Naive thymus-derived CD4-positive, alpha-beta T cell (primary cell): Measurements from ENCODE around the gene SLC23A3. TPM values are rescaled to one million over a fixed set of nuclear protein-coding genes. Genes with fewer than 3 reads are reported as not detected.

Experiments
- ATAC-seq: fragments of 150-1000 bp; cut with Tn5 transposase; 2 replicates; pipeline ENCODE4 v1.10.0; 2021; ENCODE audit warnings: mild to moderate bottlenecking, moderate library complexity
- CTCF ChIA-PET: fragments of 350-600 bp; sonication (Branson Sonifier 250); formaldehyde crosslinking; loops from one replicate; lab custom pipeline; 2021; ENCODE audit warnings: antibody characterized with exemption; lab: Charles Lee
- POLR2A ChIA-PET: fragments of 350-600 bp; sonication (Branson Sonifier 250); formaldehyde crosslinking; loops from one replicate; lab custom pipeline; 2021; ENCODE audit warnings: antibody characterized with exemption, inconsistent platforms; lab: Charles Lee
- DNase-seq, 9 donors: peaks; one replicate each; pipeline versions ENCODE4 v3.0.0 to v3.0.0-alpha.2; 2020 to 2022; ENCODE audit warnings: mixed read lengths in 1 of 9
- H3K27ac ChIP-seq: one replicate; pipeline ENCODE4 v1.7.0; 2013; ENCODE audit warnings: mild to moderate bottlenecking, low read depth, low read length, moderate library complexity
- H3K27me3 ChIP-seq, 2 donors: one replicate each; pipeline ENCODE4 v1.7.0; 2013; ENCODE audit warnings: low read length in 2 of 2, mild to moderate bottlenecking in 2 of 2, moderate library complexity in 2 of 2; ENCODE audit not compliant: control insufficient read depth in 2 of 2, insufficient read depth in 2 of 2
- H3K36me3 ChIP-seq, 3 experiments: 1 replicate in 2 of 3; 2 replicates in 1 of 3; pipeline ENCODE4 v1.7.0; 2013; ENCODE audit warnings: low read length in 3 of 3, mild to moderate bottlenecking in 3 of 3, moderate library complexity in 1 of 3; ENCODE audit not compliant: insufficient read depth in 3 of 3, control insufficient read depth in 2 of 3
- H3K4me1 ChIP-seq, 2 donors: one replicate each; pipeline ENCODE4 v1.7.0; 2013; ENCODE audit warnings: low read length in 2 of 2, mild to moderate bottlenecking in 2 of 2, moderate library complexity in 1 of 2; ENCODE audit not compliant: control insufficient read depth in 2 of 2, insufficient read depth in 2 of 2
- H3K4me3 ChIP-seq: 2 replicates; pipeline ENCODE4 v1.7.0; 2013; ENCODE audit warnings: mild to moderate bottlenecking, low read length
- H3K9me3 ChIP-seq, 3 experiments: 1 replicate in 2 of 3; 2 replicates in 1 of 3; pipeline ENCODE4 v1.7.0; 2013; ENCODE audit warnings: low read length in 3 of 3; ENCODE audit not compliant: control insufficient read depth in 2 of 3
- H3K27ac Mint-ChIP-seq, 9 donors: one replicate each; pipeline ENCODE4 v1.8.0; 2020 to 2022; ENCODE audit warnings: mixed read lengths in 9 of 9, mild to moderate bottlenecking in 8 of 9, moderate library complexity in 5 of 9, inconsistent platforms in 2 of 9
- H3K27me3 Mint-ChIP-seq, 5 donors: one replicate each; pipeline ENCODE4 v1.8.0; 2021 to 2022; ENCODE audit warnings: mixed read lengths in 5 of 5, mild to moderate bottlenecking in 1 of 5
- H3K36me3 Mint-ChIP-seq, 5 donors: one replicate each; pipeline ENCODE4 v1.8.0; 2020 to 2022; ENCODE audit warnings: mixed read lengths in 5 of 5, mild to moderate bottlenecking in 3 of 5, inconsistent platforms in 1 of 5
- H3K4me1 Mint-ChIP-seq, 7 donors: one replicate each; pipeline ENCODE4 v1.8.0; 2020 to 2022; ENCODE audit warnings: mixed read lengths in 7 of 7, mild to moderate bottlenecking in 3 of 7, inconsistent platforms in 1 of 7
- H3K4me3 Mint-ChIP-seq, 10 donors: one replicate each; pipeline ENCODE4 v1.8.0; 2020 to 2022; ENCODE audit warnings: mild to moderate bottlenecking in 10 of 10, mixed read lengths in 10 of 10, moderate library complexity in 6 of 10, inconsistent platforms in 2 of 10
- H3K9me3 Mint-ChIP-seq, 11 donors: one replicate each; pipeline ENCODE4 v1.8.0; 2020 to 2022; ENCODE audit warnings: mixed read lengths in 11 of 11, mild to moderate bottlenecking in 4 of 11, inconsistent platforms in 1 of 11, moderate library complexity in 1 of 11
- intact Hi-C, 2 donors: fragments of 100-400 bp; cut with micrococcal nuclease; formaldehyde crosslinking; loops; one replicate each; pipeline ENCODE4 v1.15.1; 2023
- polyA plus RNA-seq, 2 donors: library from polyadenylated mRNA; unstranded; fragments of 300-500 nt; fragmentation: Illumina TruSeq; gene quantifications; one replicate each; pipeline ENCODE4 v1.2.3, GENCODE V29; 2021
- total RNA-seq, 6 experiments: library from RNA in 5 of 6; stranded (reverse) in 5 of 6; gene quantifications; 1 replicate in 5 of 6; 2 replicates in 1 of 6; pipeline ENCODE4 v1.2.3 and lab custom pipeline; 2021 to 2026

SLC23A3 gene
- total and polyA plus RNA-seq, 7 experiments from 2014 or later: 0.08 to 8.6 (median 2.0) TPM; not detected in 1

DNA sequence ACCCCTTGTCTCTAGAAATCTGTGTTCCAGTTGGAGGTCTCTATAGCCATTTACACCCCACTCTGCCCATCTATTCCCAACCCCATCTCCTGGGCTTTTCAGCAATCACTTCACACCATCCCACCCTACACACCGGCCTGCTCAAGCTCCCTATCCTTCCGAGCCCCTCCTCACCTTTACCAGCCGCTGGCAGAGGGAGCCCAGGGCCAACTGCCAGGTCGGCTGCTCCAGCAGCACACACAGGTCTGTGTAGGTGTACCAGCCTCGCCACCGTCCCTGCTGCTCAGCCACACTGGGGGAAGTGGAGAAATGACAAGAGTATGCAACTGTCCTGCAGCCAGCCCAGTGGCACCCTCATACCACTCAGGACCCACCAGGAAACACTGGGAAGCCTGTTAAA lies 3.3 kb upstream of the SLC23A3 start:
- peaks cover 7 to 19% (median 10%) of the 10 kb centered on the region in 5 donors for H3K36me3 Mint-ChIP-seq
- H3K27me3 Mint-ChIP-seq: no peaks in the 10 kb centered on the region
- DNase-seq: no peak
- Histone ChIP-seq H3K9me3 (no peaks in the 10 kb centered on the region), H3K36me3 (peaks cover 13 to 35% (median 13%) of the 10 kb centered on the region in 3 experiments), H3K27me3 (no peaks in the 10 kb centered on the region), H3K27ac (no peak overlapping the region), H3K4me3 (no peak overlapping the region), H3K4me1 (peaks cover 26 to 27% of the 10 kb centered on the region in 2 donors)
- H3K9me3 Mint-ChIP-seq: peaks cover 0 to 2% (median 0%) of the 10 kb centered on the region in 11 donors
- CTCF ChIA-PET: interaction anchor here (1.1 to 7.2 kb wide), 5 partner anchors 16 to 42 kb away, joined by 3 to 54 read pairs (median 5); partner anchors contain the start of gene ZFAND2B
- peaks cover 31 to 48% (median 43%) of the 10 kb centered on the region in 7 donors for H3K4me1 Mint-ChIP-seq
- peak overlapping the region in 3 of 9 donors; percentile 10 to 43 (median 17) for H3K27ac Mint-ChIP-seq
- H3K4me3 Mint-ChIP-seq: no peak overlapping the region
- intact Hi-C loops: no loop called here
- POLR2A ChIA-PET: interaction anchor here (0.9 to 10.4 kb wide), 6 partner anchors 8 to 109 kb away, joined by 3 to 343 read pairs (median 28); partner anchors contain the start of genes ANKZF1, ATG9A, TUBA4A and TUBA4B
- no peak for ATAC-seq

DNA sequence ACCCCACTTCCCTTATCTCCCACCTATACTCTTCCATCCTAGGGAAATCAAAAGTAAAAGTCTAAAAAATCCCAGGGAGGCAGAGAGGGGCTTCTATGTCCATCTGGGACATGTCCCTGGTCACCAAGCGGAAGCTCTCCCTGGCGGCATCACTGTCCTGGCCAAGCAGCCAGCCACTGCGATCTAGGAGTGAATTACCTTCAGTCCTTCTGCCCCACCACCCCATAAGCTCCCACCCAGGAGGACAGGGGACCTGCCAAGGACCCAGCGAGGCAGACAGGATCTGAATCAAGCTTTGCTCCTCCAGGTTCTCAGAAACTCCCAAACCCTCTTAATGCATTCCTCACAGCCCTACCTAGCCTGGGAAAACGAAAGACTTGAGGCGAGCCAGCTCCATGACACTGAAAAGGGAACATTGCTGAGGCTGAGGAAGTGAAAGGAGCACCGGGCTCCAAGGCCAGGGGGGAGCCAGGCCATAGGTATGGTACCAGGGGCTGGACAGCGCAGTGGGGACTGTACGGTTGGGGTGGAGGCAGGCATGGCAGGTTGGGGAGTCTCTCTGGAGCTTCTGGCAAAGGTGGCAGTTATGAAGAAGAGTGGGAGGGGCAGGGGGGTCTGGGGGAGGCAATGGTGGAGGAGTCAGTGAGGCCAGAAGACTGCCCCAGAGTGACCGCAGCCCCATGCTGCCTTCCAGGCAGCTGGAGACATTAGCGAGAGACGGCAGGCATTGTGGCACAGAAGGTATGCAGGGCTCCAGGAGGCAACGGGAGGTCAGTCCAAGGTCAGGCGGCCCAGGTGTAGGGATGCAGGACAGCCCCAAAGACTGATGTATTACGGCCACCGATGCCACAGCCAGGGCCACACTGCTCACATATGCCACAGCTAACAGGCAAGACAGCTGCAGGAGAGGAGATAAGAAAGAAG lies 2.7 kb upstream of the SLC23A3 start:
- ChIA-PET POLR2A (interaction anchor here (0.7 to 10.4 kb wide), 7 partner anchors 8 to 123 kb away, joined by 3 to 343 read pairs (median 7); partner anchors contain the start of genes ABCB6, ANKZF1, ATG9A and DNAJB2), CTCF (interaction anchor here (0.9 to 7.2 kb wide), 9 partner anchors 9 to 122 kb away, joined by 3 to 54 read pairs (median 4); partner anchors contain the start of gene ZFAND2B)
- H3K27me3 Mint-ChIP-seq: no peaks in the 10 kb centered on the region
- peak overlapping the region in 6 of 9 donors; percentile 7 to 83 (median 40) for H3K27ac Mint-ChIP-seq
- DNase-seq: no peak
- peaks cover 23 to 27% of the 10 kb centered on the region in 2 donors for H3K4me1 ChIP-seq
- H3K27ac ChIP-seq: no peak overlapping the region
- H3K9me3 Mint-ChIP-seq: peaks cover 0 to 2% (median 0%) of the 10 kb centered on the region in 11 donors
- no peak overlapping the region for H3K4me3 ChIP-seq
- no peaks in the 10 kb centered on the region for H3K9me3 ChIP-seq
- H3K36me3 ChIP-seq: peaks cover 13 to 35% (median 13%) of the 10 kb centered on the region in 3 experiments
- peaks cover 32 to 46% (median 41%) of the 10 kb centered on the region in 7 donors for H3K4me1 Mint-ChIP-seq
- ATAC-seq: no peak
- H3K4me3 Mint-ChIP-seq: no peak overlapping the region
- H3K27me3 ChIP-seq: no peaks in the 10 kb centered on the region
- intact Hi-C loops: no loop called here
- H3K36me3 Mint-ChIP-seq: peaks cover 7 to 19% (median 10%) of the 10 kb centered on the region in 5 donors

DNA sequence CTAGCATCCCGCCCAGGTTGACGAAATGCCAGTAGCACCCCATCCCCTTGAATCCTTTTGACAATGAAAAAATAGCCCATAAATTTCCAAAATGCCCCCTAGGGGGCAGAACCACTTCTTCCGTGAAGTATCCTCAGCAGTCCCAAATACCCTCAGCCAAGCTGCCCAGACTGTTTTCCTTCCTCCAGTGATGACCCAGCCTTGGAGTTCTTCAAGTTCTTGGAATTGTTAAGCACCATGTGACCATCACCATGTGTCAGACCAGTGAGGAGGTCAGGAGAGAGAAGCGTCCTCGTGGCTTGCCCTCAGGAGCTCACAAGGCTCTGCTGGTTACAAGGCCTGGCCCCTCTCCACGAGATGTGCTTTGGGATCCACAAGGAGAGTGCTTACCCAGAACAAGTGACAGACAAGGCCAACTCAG lies 1.4 kb upstream of the SLC23A3 start:
- H3K36me3 Mint-ChIP-seq: peaks cover 9 to 19% (median 11%) of the 10 kb centered on the region in 5 donors
- no peaks in the 10 kb centered on the region for H3K9me3 ChIP-seq
- peak; percentile 69 for ATAC-seq
- no peaks in the 10 kb centered on the region for H3K27me3 Mint-ChIP-seq
- peaks cover 0 to 2% (median 0%) of the 10 kb centered on the region in 11 donors for H3K9me3 Mint-ChIP-seq
- H3K4me1 Mint-ChIP-seq: peaks cover 33 to 44% (median 37%) of the 10 kb centered on the region in 7 donors
- ChIA-PET POLR2A (interaction anchor here (0.7 to 10.4 kb wide), 9 partner anchors 10 to 278 kb away, joined by 3 to 343 read pairs (median 3); partner anchors contain the start of genes ANKZF1, DNAJB2, TUBA4A and TUBA4B), CTCF (interaction anchor here (0.7 to 7.2 kb wide), 11 partner anchors 11 to 127 kb away, joined by 3 to 54 read pairs (median 5); partner anchors contain the start of genes NHEJ1 and ZFAND2B)
- no peaks in the 10 kb centered on the region for H3K27me3 ChIP-seq
- peaks cover 13 to 35% (median 13%) of the 10 kb centered on the region in 3 experiments for H3K36me3 ChIP-seq
- H3K4me1 ChIP-seq: peaks cover 18 to 27% of the 10 kb centered on the region in 2 donors
- intact Hi-C loops: loop anchor here (1.0 to 2.0 kb wide), 4 partner anchors 11 to 128 kb away; partner anchors contain the start of gene NHEJ1 (in 1 of the 2)
- H3K27ac ChIP-seq: peak overlapping the region; percentile 40
- no peak overlapping the region for H3K4me3 Mint-ChIP-seq
- H3K4me3 ChIP-seq: no peak overlapping the region
- H3K27ac Mint-ChIP-seq: peak overlapping the region in 7 of 9 donors; percentile 21 to 89 (median 65)
- DNase-seq: peak in 7 of 9 donors; percentile 21 to 55 (median 50)

DNA sequence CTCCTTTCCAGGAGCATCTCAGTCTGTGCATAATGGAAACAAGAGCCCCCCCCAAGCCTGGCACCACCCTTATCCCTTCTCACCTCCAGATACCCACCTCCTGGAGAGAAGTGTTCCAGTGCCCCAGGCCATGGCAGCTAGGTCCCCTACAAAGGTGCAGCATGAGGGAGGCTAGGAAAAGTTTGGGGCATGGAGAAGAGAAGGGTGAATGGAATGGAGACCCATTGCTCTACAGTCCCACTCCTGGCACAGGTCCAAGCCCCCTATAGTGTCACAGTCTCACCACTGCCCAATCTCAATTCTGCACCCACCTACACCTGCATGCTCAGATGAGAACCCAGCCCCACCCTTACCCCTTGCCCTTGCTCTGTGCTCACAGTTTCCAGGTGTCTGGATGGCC lies 897 bp downstream of the SLC23A3 start:
- H3K36me3 Mint-ChIP-seq: peaks cover under 1 to 13% (median 6%) of the 10 kb centered on the region in 5 donors
- H3K9me3 Mint-ChIP-seq: peaks cover 0 to 2% (median 0%) of the 10 kb centered on the region in 11 donors
- intact Hi-C loops: no loop called here
- H3K9me3 ChIP-seq: no peaks in the 10 kb centered on the region
- no peak overlapping the region for H3K4me3 ChIP-seq
- H3K27ac Mint-ChIP-seq: no peak overlapping the region
- peaks cover 3 to 25% (median 6%) of the 10 kb centered on the region in 3 experiments for H3K36me3 ChIP-seq
- ATAC-seq: no peak
- ChIA-PET CTCF (interaction anchor here (3.0 to 3.5 kb wide), 2 partner anchors 10 to 43 kb away, joined by 20 to 32 read pairs; partner anchors contain the start of gene NHEJ1), POLR2A (interaction anchor here (9.4 to 10.4 kb wide), 2 partner anchors 38 to 83 kb away, joined by 162 to 343 read pairs; partner anchors contain the start of genes TUBA4A, TUBA4B and ZFAND2B)
- H3K4me1 Mint-ChIP-seq: peaks cover 12 to 22% (median 17%) of the 10 kb centered on the region in 7 donors
- no peaks in the 10 kb centered on the region for H3K27me3 Mint-ChIP-seq
- no peak overlapping the region for H3K27ac ChIP-seq
- H3K27me3 ChIP-seq: no peaks in the 10 kb centered on the region
- DNase-seq: no peak
- H3K4me3 Mint-ChIP-seq: no peak overlapping the region
- peaks cover 0 to 7% of the 10 kb centered on the region in 2 donors for H3K4me1 ChIP-seq

DNA sequence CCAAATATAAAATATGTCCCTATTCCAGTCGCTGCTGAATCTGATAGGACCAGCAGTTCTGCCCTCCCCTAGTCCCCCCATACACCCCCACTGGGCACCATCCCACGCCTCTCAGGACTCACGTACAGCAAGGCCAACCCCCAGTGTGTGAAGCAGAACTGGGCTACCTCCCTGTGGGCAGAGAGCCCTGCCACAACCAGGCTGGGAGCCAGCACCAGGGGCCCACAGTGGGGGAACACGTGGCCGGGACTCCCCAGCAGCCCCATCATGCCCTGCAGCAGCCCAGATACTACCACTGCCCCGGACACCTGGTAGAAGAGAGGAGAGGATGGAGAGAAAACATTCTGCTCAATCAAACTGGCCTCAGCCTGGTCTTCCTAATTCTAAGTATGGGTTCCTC lies 1.3 kb downstream of the SLC23A3 start:
- H3K4me3 Mint-ChIP-seq: no peak overlapping the region
- H3K27ac Mint-ChIP-seq: no peak overlapping the region
- Histone ChIP-seq H3K9me3 (no peaks in the 10 kb centered on the region), H3K36me3 (peaks cover 0 to 22% (median 5%) of the 10 kb centered on the region in 3 experiments), H3K27ac (no peak overlapping the region), H3K27me3 (no peaks in the 10 kb centered on the region), H3K4me1 (peaks cover 0 to 5% of the 10 kb centered on the region in 2 donors), H3K4me3 (no peak overlapping the region)
- ChIA-PET POLR2A (interaction anchor here (9.4 to 10.4 kb wide), 2 partner anchors 39 to 83 kb away, joined by 162 to 343 read pairs; partner anchors contain the start of genes TUBA4A, TUBA4B and ZFAND2B), CTCF (interaction anchor here (3.5 kb wide), 1 partner anchor 44 kb away, joined by 32 read pairs; no protein-coding TSS in a partner anchor)
- intact Hi-C loops: no loop called here
- no peak for DNase-seq
- H3K27me3 Mint-ChIP-seq: no peaks in the 10 kb centered on the region
- H3K9me3 Mint-ChIP-seq: peaks cover 0 to 2% (median 0%) of the 10 kb centered on the region in 11 donors
- peaks cover 0 to 11% (median 6%) of the 10 kb centered on the region in 5 donors for H3K36me3 Mint-ChIP-seq
- no peak for ATAC-seq
- peaks cover 9 to 17% (median 15%) of the 10 kb centered on the region in 7 donors for H3K4me1 Mint-ChIP-seq
